Brain microvascular endothelial cell (primary cell): ENCODE results near the gene ING3.
A peak's percentile ranks its signal among the peaks of the same experiment; 100 is the strongest.

Experiments used
- DNase-seq: peaks from one replicate; pipeline ENCODE4 v3.0.0-alpha.2; 2020
- H3K27ac ChIP-seq: fragments of 250-450 bp; sonication (Bioruptor Pico); 2 replicates; pipeline ENCODE4 v1.5.1; 2020; ENCODE audit warnings: mild to moderate bottlenecking, moderate library complexity
- H3K27me3 ChIP-seq: fragments of 250-450 bp; sonication (Bioruptor Pico); replicated peaks from 2 replicates; pipeline ENCODE4 v1.5.1; 2020; ENCODE audit warnings: mild to moderate bottlenecking
- H3K36me3 ChIP-seq: fragments of 250-450 bp; sonication (Bioruptor Pico); replicated peaks from 2 replicates; pipeline ENCODE4 v1.5.1; 2020; ENCODE audit warnings: mild to moderate bottlenecking
- H3K4me3 ChIP-seq: 2 replicates; pipeline ENCODE4 v1.5.1; 2011; ENCODE audit warnings: low read depth, mild to moderate bottlenecking, control low read depth, low read length, moderate library complexity
- in situ Hi-C: cut with HindIII; loops from 2 replicates; pipeline ENCODE4 v1.10.0; 2017; ENCODE audit warnings: low sequenced_read_pairs, low pct_ligation_motif_present
- TF ChIP-seq, protein P1 (sequence below): IDR thresholded peaks from 2 replicates; pipeline ENCODE4 v1.5.1; 2011; ENCODE audit warnings: low read depth, mild to moderate bottlenecking, moderate library complexity, low read length, control low read depth, inconsistent platforms; ENCODE audit errors: missing control alignments

Gene ING3

DNA sequence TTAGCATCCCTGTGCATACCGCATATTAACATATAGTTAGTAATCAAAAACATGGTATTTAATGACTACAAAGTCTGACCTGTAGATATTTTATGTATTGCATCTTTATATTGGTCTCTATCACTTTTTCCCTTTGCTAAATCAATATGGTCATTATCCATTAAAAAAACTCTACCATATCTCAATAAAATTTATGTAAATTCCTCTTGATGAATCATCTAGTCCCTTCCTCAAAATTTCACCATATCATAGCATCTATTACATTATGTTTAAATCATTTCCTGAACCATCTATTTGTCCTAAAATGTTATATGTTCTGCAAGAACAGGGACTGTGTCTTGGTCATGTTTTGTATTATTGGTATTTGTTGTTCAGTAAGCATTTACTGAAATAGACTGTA, 7.7 kb upstream of the ING3 start:
- in situ Hi-C loops = no loop called here
- H3K27me3 ChIP-seq = no peaks in the 10 kb centered on the region
- TF ChIP-seq, protein P1, sequence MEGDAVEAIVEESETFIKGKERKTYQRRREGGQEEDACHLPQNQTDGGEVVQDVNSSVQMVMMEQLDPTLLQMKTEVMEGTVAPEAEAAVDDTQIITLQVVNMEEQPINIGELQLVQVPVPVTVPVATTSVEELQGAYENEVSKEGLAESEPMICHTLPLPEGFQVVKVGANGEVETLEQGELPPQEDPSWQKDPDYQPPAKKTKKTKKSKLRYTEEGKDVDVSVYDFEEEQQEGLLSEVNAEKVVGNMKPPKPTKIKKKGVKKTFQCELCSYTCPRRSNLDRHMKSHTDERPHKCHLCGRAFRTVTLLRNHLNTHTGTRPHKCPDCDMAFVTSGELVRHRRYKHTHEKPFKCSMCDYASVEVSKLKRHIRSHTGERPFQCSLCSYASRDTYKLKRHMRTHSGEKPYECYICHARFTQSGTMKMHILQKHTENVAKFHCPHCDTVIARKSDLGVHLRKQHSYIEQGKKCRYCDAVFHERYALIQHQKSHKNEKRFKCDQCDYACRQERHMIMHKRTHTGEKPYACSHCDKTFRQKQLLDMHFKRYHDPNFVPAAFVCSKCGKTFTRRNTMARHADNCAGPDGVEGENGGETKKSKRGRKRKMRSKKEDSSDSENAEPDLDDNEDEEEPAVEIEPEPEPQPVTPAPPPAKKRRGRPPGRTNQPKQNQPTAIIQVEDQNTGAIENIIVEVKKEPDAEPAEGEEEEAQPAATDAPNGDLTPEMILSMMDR = no peak
- no peaks in the 10 kb centered on the region for H3K36me3 ChIP-seq
- no peak for DNase-seq
- H3K27ac ChIP-seq = no peak overlapping the region
- no peak overlapping the region for H3K4me3 ChIP-seq

DNA sequence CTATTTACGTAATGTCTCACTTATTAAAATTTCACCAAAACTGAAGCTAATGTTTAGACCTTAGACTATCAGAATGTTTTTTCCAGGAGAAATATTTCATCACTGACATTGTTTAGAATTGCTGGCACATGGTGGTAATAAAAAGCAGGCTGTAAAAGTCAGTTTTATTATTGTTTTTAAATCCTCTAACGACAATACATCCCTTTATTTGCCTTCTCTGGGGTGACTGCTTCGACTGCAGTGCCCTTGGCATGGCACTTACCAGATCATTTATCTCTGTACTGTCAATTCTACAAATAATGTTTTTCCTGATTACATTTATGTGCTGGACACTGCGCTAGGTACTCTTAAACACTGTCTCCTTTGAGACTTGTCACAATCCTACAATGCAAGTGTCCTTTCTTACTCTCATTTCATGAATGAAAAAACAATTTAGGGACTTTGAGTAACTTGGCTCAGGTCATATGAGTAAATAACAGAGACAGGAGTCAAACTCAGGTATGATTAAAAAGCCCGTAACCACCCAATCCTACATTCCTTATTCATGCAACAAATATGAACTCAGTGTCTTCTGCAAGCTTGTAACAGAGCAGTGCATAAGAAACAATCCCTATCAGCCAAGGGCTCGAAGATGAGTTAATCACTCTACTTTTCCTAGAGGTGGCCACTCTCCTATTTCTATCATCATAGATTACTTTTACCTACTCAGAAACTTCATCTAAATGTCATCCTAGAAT, 5.6 kb upstream of the ING3 start:
- TF ChIP-seq, protein P1 = no peak
- no peak for DNase-seq
- H3K4me3 ChIP-seq = no peak overlapping the region
- no peaks in the 10 kb centered on the region for H3K36me3 ChIP-seq
- no peaks in the 10 kb centered on the region for H3K27me3 ChIP-seq
- H3K27ac ChIP-seq = no peak overlapping the region
- in situ Hi-C loops = no loop called here

DNA sequence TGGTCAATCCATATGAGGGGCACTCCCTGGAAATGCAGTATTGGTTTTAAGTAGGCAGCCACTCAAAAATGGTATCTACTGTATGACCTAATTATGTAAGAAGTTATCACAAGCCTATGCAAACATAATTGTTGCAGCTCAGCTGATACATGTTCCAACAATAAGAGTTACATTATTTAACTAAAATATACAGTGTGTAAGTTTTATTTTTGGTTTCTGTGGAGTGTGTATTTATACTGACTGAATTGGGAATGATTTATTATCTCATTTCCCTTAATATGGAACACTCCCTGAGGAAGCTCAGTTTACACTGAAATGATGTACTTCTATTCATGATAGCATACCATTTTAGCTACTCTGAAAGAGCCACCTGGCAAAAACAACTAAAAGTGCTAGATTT, 2.6 kb upstream of the ING3 start:
- DNase-seq = no peak
- H3K27ac ChIP-seq = no peak overlapping the region
- in situ Hi-C loops = no loop called here
- TF ChIP-seq, protein P1 = no peak
- H3K36me3 ChIP-seq = no peaks in the 10 kb centered on the region
- no peaks in the 10 kb centered on the region for H3K27me3 ChIP-seq
- H3K4me3 ChIP-seq = no peak overlapping the region

DNA sequence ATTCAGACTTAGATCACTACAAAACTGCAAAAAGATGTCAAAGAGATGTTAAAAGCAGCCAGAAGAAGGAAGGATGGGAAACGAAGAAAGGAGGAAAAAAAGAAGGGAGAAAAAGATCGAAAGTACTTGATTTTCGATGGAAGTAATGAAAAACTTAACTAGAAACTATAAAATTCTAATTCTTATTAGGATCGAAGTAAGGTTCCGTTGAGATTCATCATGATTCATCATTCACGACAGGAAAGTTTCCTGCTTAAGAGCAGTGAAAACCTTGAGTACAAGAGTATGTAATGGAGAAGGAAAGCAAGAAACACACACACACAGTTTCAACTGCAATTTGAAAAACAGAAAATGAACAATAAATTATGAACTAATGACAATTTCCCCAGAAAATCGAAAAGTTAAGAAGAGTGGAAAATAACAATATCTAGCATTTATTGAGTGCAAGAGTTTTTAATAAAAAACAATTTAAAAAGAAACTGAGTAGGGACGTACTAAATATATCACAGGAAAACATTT, 1.1 kb upstream of the ING3 start:
- H3K27me3 ChIP-seq = no peaks in the 10 kb centered on the region
- in situ Hi-C loops = no loop called here
- H3K27ac ChIP-seq = no peak overlapping the region
- no peaks in the 10 kb centered on the region for H3K36me3 ChIP-seq
- DNase-seq = no peak
- TF ChIP-seq, protein P1 = no peak
- H3K4me3 ChIP-seq = peak overlapping the region; percentile 88

DNA sequence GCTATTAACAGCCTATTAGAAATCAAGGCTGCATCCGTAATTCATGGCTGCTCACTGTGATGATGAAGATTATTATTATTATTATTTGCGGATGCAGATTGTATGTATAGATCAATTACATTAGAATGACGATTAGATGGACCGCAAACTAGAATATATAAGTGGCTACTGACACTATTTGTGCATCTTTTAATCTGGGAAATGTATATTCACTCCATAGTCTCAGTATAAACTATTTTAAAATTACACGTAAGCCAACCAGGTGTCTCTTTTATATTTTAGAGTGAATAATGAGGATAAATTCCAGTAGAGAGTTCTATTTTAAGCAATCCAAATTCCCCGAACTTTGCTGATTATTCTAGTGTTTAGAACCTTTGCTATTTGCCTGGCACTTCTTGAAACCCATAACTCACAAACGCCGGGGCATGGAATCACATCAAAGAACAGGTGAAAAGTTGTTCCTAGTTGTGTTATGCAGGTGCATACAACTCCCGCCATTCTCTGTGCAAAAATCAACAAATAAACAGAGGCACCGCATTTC, 509 bp upstream of the ING3 start:
- in situ Hi-C loops = no loop called here
- TF ChIP-seq, protein P1 = no peak
- DNase-seq = no peak
- Histone ChIP-seq H3K4me3 (peak overlapping the region; percentile 88), H3K27ac (peak overlapping the region; percentile 98), H3K36me3 (peaks cover under 1% of the 10 kb centered on the region), H3K27me3 (no peaks in the 10 kb centered on the region)
